ENCODE data around the gene UBE2D4. TPM values are rescaled to one million over a fixed set of nuclear protein-coding genes. Genes with fewer than 3 reads are reported as not detected.

UBE2D4 gene
- total and polyA plus RNA-seq, 2 donors (not counting 3 experiments of a cell fraction or from before 2014, with no cell fraction given), result 11.3 to 19.8 TPM

DNA sequence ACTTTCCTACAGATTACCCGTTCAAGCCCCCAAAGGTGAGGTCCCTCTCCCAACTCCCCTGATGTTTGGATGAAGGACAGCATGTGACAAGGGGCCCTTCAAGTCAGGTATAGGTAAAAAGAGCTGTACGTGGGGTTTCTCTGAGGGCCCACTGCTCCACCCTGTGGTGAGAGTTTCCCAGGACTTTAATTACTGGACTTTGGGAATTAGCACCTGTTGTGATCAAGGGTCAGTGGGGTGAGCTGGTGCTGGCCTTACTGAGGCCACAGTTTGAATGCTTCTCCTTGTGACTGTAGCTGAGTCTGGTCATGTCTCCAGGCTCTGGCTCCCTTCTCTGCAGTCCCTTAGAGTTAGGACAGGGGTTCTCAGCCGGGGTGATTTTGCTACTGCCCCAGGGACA, 16.8 kb downstream of the UBE2D4 start:
- dilution Hi-C loops (cut with MboI; ENCODE audit: extremely low pct_ligation_motif_present, low sequenced_read_pairs), result no loop called here
- Histone ChIP-seq H3K4me1 (ENCODE audit: control insufficient read depth, extremely low read depth, insufficient read depth, low read length) (no peaks in the 10 kb centered on the region), H3K27me3 (ENCODE audit: control insufficient read depth in 2 of 2, insufficient read depth in 2 of 2, low read length in 2 of 2) (no peaks in the 10 kb centered on the region), H3K9ac (replicated peaks; ENCODE audit: extremely low read depth, insufficient read depth, low read length) (no peak overlapping the region), H3K36me3 (ENCODE audit: control insufficient read depth in 2 of 2, extremely low read depth in 1 of 2, insufficient read depth in 2 of 2, low read length in 2 of 2) (no peaks in the 10 kb centered on the region), H3K4me2 (ENCODE audit: insufficient read depth, low read length) (no peak overlapping the region), H3K9me1 (replicated peaks; ENCODE audit: control insufficient read depth, extremely low read depth, insufficient read depth, low read length) (no peaks in the 10 kb centered on the region), H3K9me3 (replicated peaks; ENCODE audit: control insufficient read depth, insufficient read depth, low read length) (no peaks in the 10 kb centered on the region), H3K27ac (ENCODE audit: insufficient read depth, low read depth, low read length) (no peak overlapping the region), H3K4me3 (replicated peaks in 1 of 3; ENCODE audit: insufficient read depth in 1 of 3, low read depth in 1 of 3, low read length in 3 of 3) (no peak overlapping the region), H2AFZ (ENCODE audit: low read depth, low read length) (no peak overlapping the region), H3K79me2 (ENCODE audit: control insufficient read depth, insufficient read depth, low read length) (no peaks in the 10 kb centered on the region), H4K20me1 (replicated peaks; ENCODE audit: control insufficient read depth, extremely low read depth, insufficient read depth, low read length) (no peaks in the 10 kb centered on the region)
- DNase-seq (ENCODE audit: low read depth, low spot score) (no peak), FAIRE-seq (no peak)
- ChIA-PET CTCF (interaction anchor here (0.7 to 2.8 kb wide), 2 partner anchors 12 to 105 kb away, joined by 3 to 12 read pairs; no protein-coding TSS in a partner anchor), POLR2A (no interaction called here)
- intact Hi-C loops (cut with micrococcal nuclease), result no loop called here
- BruUV-seq (replicated peaks), result no TSS peak
- TF ChIP-seq, protein P1, sequence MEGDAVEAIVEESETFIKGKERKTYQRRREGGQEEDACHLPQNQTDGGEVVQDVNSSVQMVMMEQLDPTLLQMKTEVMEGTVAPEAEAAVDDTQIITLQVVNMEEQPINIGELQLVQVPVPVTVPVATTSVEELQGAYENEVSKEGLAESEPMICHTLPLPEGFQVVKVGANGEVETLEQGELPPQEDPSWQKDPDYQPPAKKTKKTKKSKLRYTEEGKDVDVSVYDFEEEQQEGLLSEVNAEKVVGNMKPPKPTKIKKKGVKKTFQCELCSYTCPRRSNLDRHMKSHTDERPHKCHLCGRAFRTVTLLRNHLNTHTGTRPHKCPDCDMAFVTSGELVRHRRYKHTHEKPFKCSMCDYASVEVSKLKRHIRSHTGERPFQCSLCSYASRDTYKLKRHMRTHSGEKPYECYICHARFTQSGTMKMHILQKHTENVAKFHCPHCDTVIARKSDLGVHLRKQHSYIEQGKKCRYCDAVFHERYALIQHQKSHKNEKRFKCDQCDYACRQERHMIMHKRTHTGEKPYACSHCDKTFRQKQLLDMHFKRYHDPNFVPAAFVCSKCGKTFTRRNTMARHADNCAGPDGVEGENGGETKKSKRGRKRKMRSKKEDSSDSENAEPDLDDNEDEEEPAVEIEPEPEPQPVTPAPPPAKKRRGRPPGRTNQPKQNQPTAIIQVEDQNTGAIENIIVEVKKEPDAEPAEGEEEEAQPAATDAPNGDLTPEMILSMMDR (IDR thresholded peaks at IDR 0.05; ENCODE audit: extremely low read depth in 1 of 2, insufficient read depth in 1 of 2, low read depth in 1 of 2, low read length in 2 of 2), result no peak
- TF ChIP-seq MYC (IDR thresholded peaks at IDR 0.05; ENCODE audit: low read depth, low read length) (no peak), POLR2A (IDR thresholded peaks at IDR 0.05; ENCODE audit: low read depth, low read length) (no peak), GATA2 (IDR thresholded peaks at IDR 0.05; ENCODE audit: insufficient read depth, insufficient read length, low read depth, low read length) (no peak), EZH2 (IDR thresholded peaks at IDR 0.05; ENCODE audit: borderline replicate concordance, low read depth, low read length, severe bottlenecking) (no peak), JUN (IDR thresholded peaks at IDR 0.05; ENCODE audit: borderline replicate concordance, insufficient read depth, insufficient read length, low read depth) (no peak), POLR2AphosphoS5 (IDR thresholded peaks at IDR 0.05; ENCODE audit: insufficient read depth, low read depth, low read length) (no peak)
- TF ChIP-seq, protein P2, sequence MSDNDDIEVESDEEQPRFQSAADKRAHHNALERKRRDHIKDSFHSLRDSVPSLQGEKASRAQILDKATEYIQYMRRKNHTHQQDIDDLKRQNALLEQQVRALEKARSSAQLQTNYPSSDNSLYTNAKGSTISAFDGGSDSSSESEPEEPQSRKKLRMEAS (IDR thresholded peaks at IDR 0.05; ENCODE audit: insufficient read depth, insufficient read length), result no peak

Data from endothelial cell of umbilical vein (primary cell).